ENCODE data around the gene SPAG16.

DNA sequence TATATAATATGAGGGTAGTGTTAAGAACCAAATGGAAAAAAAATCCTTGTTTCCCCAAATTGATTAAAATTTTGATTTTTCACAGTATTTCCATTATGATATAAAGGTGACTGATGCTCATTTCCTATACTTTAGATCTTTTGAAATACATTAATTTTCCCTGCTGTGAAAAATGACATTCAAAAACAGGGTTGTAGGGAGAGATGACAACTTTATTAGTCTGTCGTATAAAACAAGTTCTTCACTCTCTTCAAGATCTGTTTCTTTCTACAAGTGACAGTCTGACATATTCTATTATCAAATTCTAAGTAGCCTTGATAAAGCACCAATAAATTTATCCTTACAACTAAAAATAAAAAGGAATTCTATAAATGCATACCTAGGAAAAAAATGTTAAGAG is 1081.3 kb downstream of the SPAG16 start:
- TF ChIP-seq, protein P1, sequence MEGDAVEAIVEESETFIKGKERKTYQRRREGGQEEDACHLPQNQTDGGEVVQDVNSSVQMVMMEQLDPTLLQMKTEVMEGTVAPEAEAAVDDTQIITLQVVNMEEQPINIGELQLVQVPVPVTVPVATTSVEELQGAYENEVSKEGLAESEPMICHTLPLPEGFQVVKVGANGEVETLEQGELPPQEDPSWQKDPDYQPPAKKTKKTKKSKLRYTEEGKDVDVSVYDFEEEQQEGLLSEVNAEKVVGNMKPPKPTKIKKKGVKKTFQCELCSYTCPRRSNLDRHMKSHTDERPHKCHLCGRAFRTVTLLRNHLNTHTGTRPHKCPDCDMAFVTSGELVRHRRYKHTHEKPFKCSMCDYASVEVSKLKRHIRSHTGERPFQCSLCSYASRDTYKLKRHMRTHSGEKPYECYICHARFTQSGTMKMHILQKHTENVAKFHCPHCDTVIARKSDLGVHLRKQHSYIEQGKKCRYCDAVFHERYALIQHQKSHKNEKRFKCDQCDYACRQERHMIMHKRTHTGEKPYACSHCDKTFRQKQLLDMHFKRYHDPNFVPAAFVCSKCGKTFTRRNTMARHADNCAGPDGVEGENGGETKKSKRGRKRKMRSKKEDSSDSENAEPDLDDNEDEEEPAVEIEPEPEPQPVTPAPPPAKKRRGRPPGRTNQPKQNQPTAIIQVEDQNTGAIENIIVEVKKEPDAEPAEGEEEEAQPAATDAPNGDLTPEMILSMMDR (IDR thresholded peaks at IDR 0.05) = no peak
- TF ChIP-seq POLR2A (IDR thresholded peaks at IDR 0.05) = no peak
